CD14-positive monocyte (primary cell): ENCODE results near the gene CCL25. TPM values are rescaled to one million over a fixed set of nuclear protein-coding genes. Genes with fewer than 3 reads are reported as not detected.

Experiments
- DNase-seq, 3 donors: peaks; one replicate each; pipeline ENCODE4 v3.0.0-alpha.2; 2011 to 2022
- H2AFZ ChIP-seq: 2 replicates; pipeline ENCODE4 v1.6.0; 2012; ENCODE audit warnings: mild to moderate bottlenecking, low read depth, low read length, inconsistent platforms; ENCODE audit not compliant: insufficient read depth, poor library complexity, severe bottlenecking
- H3K27ac ChIP-seq, 2 donors: 1 replicate in 1 of 2; 2 replicates in 1 of 2; pipeline ENCODE4 v1.5.1; 2012 to 2013; ENCODE audit warnings: low read length in 2 of 2, control low read depth in 1 of 2, inconsistent platforms in 1 of 2, low read depth in 1 of 2, mild to moderate bottlenecking in 1 of 2
- H3K27me3 ChIP-seq, 2 donors: one replicate each; pipeline versions ENCODE4 v1.6.0 to v1.6.1; 2011 to 2013; ENCODE audit warnings: low read length in 2 of 2; ENCODE audit not compliant: control insufficient read depth in 2 of 2, insufficient read depth in 2 of 2
- H3K36me3 ChIP-seq, 2 donors: replicated peaks in 1 of 2; 1 replicate in 1 of 2; 2 replicates in 1 of 2; pipeline versions ENCODE4 v1.5.1 to v1.6.1; 2012 to 2013; ENCODE audit warnings: low read length in 2 of 2, control low read depth in 1 of 2, inconsistent platforms in 1 of 2, mild to moderate bottlenecking in 1 of 2; ENCODE audit not compliant: insufficient read depth in 2 of 2, control insufficient read depth in 1 of 2
- H3K4me1 ChIP-seq, 2 donors: 1 replicate in 1 of 2; 2 replicates in 1 of 2; pipeline versions ENCODE4 v1.5.1 to v1.6.1; 2012 to 2013; ENCODE audit warnings: low read length in 2 of 2, control low read depth in 1 of 2, inconsistent platforms in 1 of 2, mild to moderate bottlenecking in 1 of 2, moderate library complexity in 1 of 2; ENCODE audit not compliant: insufficient read depth in 2 of 2, control insufficient read depth in 1 of 2
- H3K4me2 ChIP-seq: replicated peaks from 2 replicates; pipeline ENCODE3; 2012; ENCODE audit warnings: low read length, moderate library complexity, mild to moderate bottlenecking; ENCODE audit not compliant: poor library complexity, severe bottlenecking; ENCODE audit errors: extremely low read depth
- H3K4me3 ChIP-seq, 3 experiments: fragments of 200-600 bp in 1 of 3; sonication (generic) in 1 of 3; replicated peaks in 1 of 3; 1 replicate in 2 of 3; 2 replicates in 1 of 3; pipeline ENCODE4 v1.5.1; 2011 to 2013; ENCODE audit warnings: low read length in 3 of 3, mild to moderate bottlenecking in 3 of 3, control low read depth in 2 of 3, low read depth in 2 of 3, inconsistent platforms in 1 of 3, moderate library complexity in 1 of 3
- H3K79me2 ChIP-seq: 2 replicates; pipeline ENCODE4 v1.6.0; 2012; ENCODE audit warnings: mild to moderate bottlenecking, control low read depth, inconsistent platforms, low read length, moderate library complexity; ENCODE audit not compliant: insufficient read depth
- H3K9ac ChIP-seq: 2 replicates; pipeline ENCODE4 v1.6.0; 2017; ENCODE audit warnings: low read length, mild to moderate bottlenecking; ENCODE audit not compliant: insufficient read depth, poor library complexity, severe bottlenecking
- H3K9me3 ChIP-seq, 2 donors: replicated peaks in 1 of 2; 1 replicate in 1 of 2; 2 replicates in 1 of 2; pipeline versions ENCODE4 v1.5.1 to v1.6.1; 2012 to 2013; ENCODE audit warnings: low read length in 2 of 2, control low read depth in 1 of 2; ENCODE audit not compliant: control insufficient read depth in 1 of 2, insufficient read depth in 1 of 2
- H4K20me1 ChIP-seq: 2 replicates; pipeline ENCODE4 v1.6.0; 2012; ENCODE audit warnings: mild to moderate bottlenecking, low read length, control low read depth, moderate library complexity; ENCODE audit not compliant: insufficient read depth
- H3K27ac Mint-ChIP-seq, 7 donors: one replicate each; pipeline ENCODE4 v1.8.0; 2020; ENCODE audit warnings: mild to moderate bottlenecking in 7 of 7, mixed read lengths in 7 of 7, moderate library complexity in 6 of 7, inconsistent platforms in 2 of 7
- H3K27me3 Mint-ChIP-seq, 3 donors: one replicate each; pipeline ENCODE4 v1.8.0; 2021 to 2022; ENCODE audit warnings: low read depth in 3 of 3, mild to moderate bottlenecking in 3 of 3, mixed read lengths in 3 of 3, moderate library complexity in 3 of 3, inconsistent platforms in 1 of 3
- H3K36me3 Mint-ChIP-seq, 2 donors: one replicate each; pipeline ENCODE4 v1.8.0; 2020; ENCODE audit warnings: mixed read lengths in 2 of 2, inconsistent platforms in 1 of 2, mild to moderate bottlenecking in 1 of 2
- H3K4me1 Mint-ChIP-seq: one replicate; pipeline ENCODE4 v1.8.0; 2020; ENCODE audit warnings: mild to moderate bottlenecking, mixed read lengths
- H3K4me3 Mint-ChIP-seq, 2 donors: one replicate each; pipeline ENCODE4 v1.8.0; 2020; ENCODE audit warnings: mild to moderate bottlenecking in 2 of 2, mixed read lengths in 2 of 2, moderate library complexity in 1 of 2
- H3K9me3 Mint-ChIP-seq, 7 donors: one replicate each; pipeline ENCODE4 v1.8.0; 2020 to 2022; ENCODE audit warnings: mixed read lengths in 7 of 7, mild to moderate bottlenecking in 6 of 7, moderate library complexity in 6 of 7, inconsistent platforms in 2 of 7
- CTCF ChIP-seq: fragments of 200-600 bp; IDR thresholded peaks from one replicate; pipeline ENCODE4 v1.8.0; 2022; ENCODE audit warnings: antibody characterized with exemption, mild to moderate bottlenecking
- WGBS: methylation state at CpG from one replicate; pipeline ENCODE4 v1.1.5; 2013; ENCODE audit warnings: missing lambda C conversion rate; ENCODE audit not compliant: insufficient coverage; 5-methylcytosine and 5-hydroxymethylcytosine counted together
- intact Hi-C, 2 donors: fragments of 100-400 bp; cut with micrococcal nuclease; formaldehyde crosslinking; loops; one replicate each; pipeline versions ENCODE4 v1.15.0 to v1.15.1; 2023
- polyA plus RNA-seq, 3 donors: library from polyadenylated mRNA; depleted of rRNA in 1 of 3; unstranded in 2 of 3; stranded (reverse) in 1 of 3; fragments of 300-500 nt in 2 of 3; fragments of >200 nt in 1 of 3; fragmentation: Illumina TruSeq in 2 of 3; gene quantifications; 1 replicate in 2 of 3; 2 replicates in 1 of 3; pipeline ENCODE4 v1.2.3, GENCODE V29; 2012 to 2021

The CCL25 gene
- polyA plus RNA-seq, 3 donors: not detected

DNA sequence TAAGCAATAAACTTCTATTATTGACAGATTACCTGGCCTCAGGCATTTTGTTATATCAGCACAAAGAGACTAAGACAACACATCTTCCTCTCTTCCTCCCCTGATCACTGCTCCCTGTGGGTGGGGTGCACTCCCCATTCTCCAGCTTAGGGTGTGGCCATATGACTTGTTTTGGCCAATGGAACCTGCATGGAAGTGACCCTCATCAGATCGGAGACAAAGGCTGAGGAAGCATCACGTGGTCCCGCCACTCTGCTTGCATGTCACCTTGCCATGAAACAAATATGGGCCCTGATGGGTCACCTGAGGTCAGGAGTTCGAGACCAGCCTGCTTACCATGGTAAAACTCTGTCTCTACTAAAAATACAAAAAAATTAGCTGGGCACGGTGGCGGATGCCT is 13.7 kb upstream of the CCL25 start:
- Histone ChIP-seq H3K4me2 (no peak overlapping the region), H3K4me1 (no peaks in the 10 kb centered on the region), H3K27me3 (no peaks in the 10 kb centered on the region), H3K9ac (no peak overlapping the region), H2AFZ (no peak overlapping the region), H3K79me2 (no peaks in the 10 kb centered on the region), H3K36me3 (no peaks in the 10 kb centered on the region), H4K20me1 (no peaks in the 10 kb centered on the region), H3K4me3 (no peak overlapping the region), H3K9me3 (no peaks in the 10 kb centered on the region), H3K27ac (no peak overlapping the region)
- H3K27ac Mint-ChIP-seq: no peak overlapping the region
- H3K4me1 Mint-ChIP-seq: peaks cover 4% of the 10 kb centered on the region
- no peak for TF ChIP-seq CTCF
- intact Hi-C loops: no loop called here
- H3K36me3 Mint-ChIP-seq: no peaks in the 10 kb centered on the region
- no peak for DNase-seq
- peaks cover 10 to 18% (median 10%) of the 10 kb centered on the region in 3 donors for H3K27me3 Mint-ChIP-seq
- 96% methylated on average over 3 of the region's 6 CpGs for WGBS
- peaks cover 0 to 2% (median 0%) of the 10 kb centered on the region in 7 donors for H3K9me3 Mint-ChIP-seq
- H3K4me3 Mint-ChIP-seq: no peak overlapping the region

DNA sequence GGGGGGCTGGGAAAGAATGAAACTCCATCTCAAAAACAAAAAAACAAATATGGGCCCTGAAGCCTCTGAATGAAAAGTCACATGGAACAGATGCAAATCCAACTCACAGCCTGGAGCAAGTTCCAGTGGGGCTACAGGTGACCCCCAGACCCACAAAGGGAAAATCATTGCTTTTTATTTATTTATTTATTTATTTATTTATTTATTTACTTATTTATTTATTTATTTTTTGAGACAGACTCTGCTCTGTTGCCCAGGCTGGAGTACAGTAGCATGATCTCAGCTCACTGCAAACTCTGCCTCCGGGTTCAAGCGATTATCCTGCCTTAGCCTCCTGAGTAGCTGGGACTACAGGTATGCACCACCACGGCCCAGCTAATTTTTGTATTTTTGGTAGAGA is 13.3 kb upstream of the CCL25 start:
- 89% methylated on average over 3 of the region's 3 CpGs for WGBS
- DNase-seq: no peak
- peaks cover 4% of the 10 kb centered on the region for H3K4me1 Mint-ChIP-seq

More for the DNA sequence above, 13.3 kb upstream of the CCL25 start:
- Histone ChIP-seq H3K27me3 (no peaks in the 10 kb centered on the region), H3K79me2 (no peaks in the 10 kb centered on the region), H3K9me3 (no peaks in the 10 kb centered on the region), H3K4me1 (no peaks in the 10 kb centered on the region), H3K4me3 (no peak overlapping the region), H2AFZ (no peak overlapping the region), H4K20me1 (no peaks in the 10 kb centered on the region), H3K36me3 (no peaks in the 10 kb centered on the region), H3K9ac (no peak overlapping the region), H3K4me2 (no peak overlapping the region), H3K27ac (no peak overlapping the region)
- Mint-ChIP-seq H3K36me3 (no peaks in the 10 kb centered on the region), H3K27me3 (peaks cover 7 to 15% (median 8%) of the 10 kb centered on the region in 3 donors), H3K4me3 (no peak overlapping the region), H3K9me3 (peaks cover 0 to 1% (median 0%) of the 10 kb centered on the region in 7 donors), H3K27ac (peak overlapping the region in 1 of 7 donors; percentile 60)
- intact Hi-C loops: no loop called here
- no peak for TF ChIP-seq CTCF
